Fibroblast of pulmonary artery (primary cell): Measurements from ENCODE around the gene MSL3B.

Source experiments
- DNase-seq: peaks from one replicate; pipeline ENCODE4 v3.0.0-alpha.2; 2010; ENCODE audit warnings: low read depth
- H3K4me3 ChIP-seq: replicated peaks from 2 replicates; pipeline ENCODE4 v1.5.1; 2011; ENCODE audit warnings: low read depth, mild to moderate bottlenecking, control low read depth, low read length, moderate library complexity
- TF ChIP-seq, protein P1 (sequence below): IDR thresholded peaks from 2 replicates; pipeline ENCODE4 v1.5.1; 2011; ENCODE audit warnings: mild to moderate bottlenecking, control low read depth, low read length, inconsistent platforms; ENCODE audit errors: missing control alignments

Gene MSL3B

DNA sequence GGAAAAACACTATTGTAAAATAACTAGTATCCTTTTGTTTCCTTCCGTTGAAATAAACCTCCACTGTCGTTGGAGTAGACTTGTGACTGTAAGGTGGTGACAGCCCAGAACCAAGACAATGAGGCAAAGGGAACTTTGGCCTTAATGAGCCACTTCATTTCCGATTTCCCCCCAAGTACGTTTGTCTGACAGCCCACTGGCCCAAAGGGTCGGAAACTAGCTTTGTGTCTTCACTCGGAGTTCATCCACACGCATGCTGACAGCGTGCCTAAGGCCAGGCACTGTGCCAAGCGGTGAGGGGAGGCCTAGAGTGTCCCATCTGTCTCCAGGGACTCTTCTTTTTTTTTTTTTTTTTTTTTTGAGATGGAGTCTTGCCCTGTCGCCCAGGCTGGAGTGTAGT lies 34.8 kb downstream of the MSL3B start:
- TF ChIP-seq, protein P1, sequence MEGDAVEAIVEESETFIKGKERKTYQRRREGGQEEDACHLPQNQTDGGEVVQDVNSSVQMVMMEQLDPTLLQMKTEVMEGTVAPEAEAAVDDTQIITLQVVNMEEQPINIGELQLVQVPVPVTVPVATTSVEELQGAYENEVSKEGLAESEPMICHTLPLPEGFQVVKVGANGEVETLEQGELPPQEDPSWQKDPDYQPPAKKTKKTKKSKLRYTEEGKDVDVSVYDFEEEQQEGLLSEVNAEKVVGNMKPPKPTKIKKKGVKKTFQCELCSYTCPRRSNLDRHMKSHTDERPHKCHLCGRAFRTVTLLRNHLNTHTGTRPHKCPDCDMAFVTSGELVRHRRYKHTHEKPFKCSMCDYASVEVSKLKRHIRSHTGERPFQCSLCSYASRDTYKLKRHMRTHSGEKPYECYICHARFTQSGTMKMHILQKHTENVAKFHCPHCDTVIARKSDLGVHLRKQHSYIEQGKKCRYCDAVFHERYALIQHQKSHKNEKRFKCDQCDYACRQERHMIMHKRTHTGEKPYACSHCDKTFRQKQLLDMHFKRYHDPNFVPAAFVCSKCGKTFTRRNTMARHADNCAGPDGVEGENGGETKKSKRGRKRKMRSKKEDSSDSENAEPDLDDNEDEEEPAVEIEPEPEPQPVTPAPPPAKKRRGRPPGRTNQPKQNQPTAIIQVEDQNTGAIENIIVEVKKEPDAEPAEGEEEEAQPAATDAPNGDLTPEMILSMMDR = no peak
- peak; percentile 33 for DNase-seq

GRCh38 chr2:233832869-233833311 lies 35.3 kb downstream of the MSL3B start:
- peak; percentile 78 for DNase-seq
- H3K4me3 ChIP-seq = no peak overlapping the region
- TF ChIP-seq, protein P1 = peak; percentile 55

More for the DNA sequence above, 34.8 kb downstream of the MSL3B start:
- no peak overlapping the region for H3K4me3 ChIP-seq

DNA sequence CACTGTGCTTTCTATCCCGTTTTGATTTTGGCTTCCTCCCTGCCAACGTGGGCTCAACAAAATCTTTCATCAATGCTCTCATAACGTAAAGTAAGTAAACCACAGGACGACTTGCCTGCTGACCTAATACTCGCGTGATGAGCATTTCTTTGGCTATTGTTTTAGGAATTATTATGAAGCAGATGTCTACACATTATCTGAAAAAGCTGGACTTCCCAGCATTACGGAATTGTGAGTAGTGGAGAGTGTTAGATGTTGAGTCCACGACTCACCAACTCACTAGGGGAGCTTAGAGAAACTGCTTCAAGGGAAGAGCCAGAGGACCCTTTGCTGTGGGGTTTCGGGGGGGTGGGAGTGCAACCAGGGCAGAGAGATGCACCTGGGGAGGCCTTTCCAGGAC lies 35.8 kb downstream of the MSL3B start:
- DNase-seq = peak; percentile 65
- TF ChIP-seq, protein P1 = no peak
- H3K4me3 ChIP-seq = no peak overlapping the region

GRCh38 chr2:233831861-233832260 lies 36.3 kb downstream of the MSL3B start:
- H3K4me3 ChIP-seq = no peak overlapping the region
- TF ChIP-seq, protein P1 = no peak
- no peak for DNase-seq

DNA sequence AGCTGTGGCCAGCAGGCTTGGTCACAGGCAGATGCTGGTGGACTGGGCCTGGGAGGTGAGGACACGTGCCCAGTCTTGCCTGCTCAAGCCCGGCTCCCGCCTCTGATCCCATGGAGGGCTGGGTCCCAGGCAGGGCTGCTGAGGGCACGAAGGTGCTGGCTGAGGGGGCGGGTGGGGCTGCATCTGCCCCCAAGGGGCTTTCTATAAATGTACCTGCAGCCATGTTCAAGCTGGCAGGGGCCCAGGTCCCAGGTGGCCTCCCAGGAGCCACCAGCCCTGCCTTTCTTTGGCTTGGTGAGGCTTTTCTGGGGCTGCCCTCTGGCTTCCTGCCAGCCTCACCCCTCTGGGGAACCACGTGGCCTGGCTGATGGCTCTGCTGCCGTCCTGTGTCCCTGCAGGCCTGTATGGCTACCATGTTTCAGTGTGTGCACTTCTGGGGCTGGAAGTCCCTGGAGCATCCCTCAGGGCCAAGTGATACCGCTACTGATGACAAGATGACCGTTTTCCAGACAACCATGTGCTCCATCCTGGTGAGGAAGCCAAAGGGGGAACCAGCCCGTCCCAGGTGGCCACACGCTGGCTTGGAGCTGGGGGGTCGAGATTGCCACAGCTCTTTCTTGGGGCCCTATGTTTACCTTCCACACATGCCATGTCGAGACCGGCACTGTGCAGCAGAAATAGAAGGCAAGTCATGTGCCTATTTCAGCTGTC lies 37.0 kb downstream of the MSL3B start:
- TF ChIP-seq, protein P1 = no peak
- H3K4me3 ChIP-seq = no peak overlapping the region
- DNase-seq = no peak

DNA sequence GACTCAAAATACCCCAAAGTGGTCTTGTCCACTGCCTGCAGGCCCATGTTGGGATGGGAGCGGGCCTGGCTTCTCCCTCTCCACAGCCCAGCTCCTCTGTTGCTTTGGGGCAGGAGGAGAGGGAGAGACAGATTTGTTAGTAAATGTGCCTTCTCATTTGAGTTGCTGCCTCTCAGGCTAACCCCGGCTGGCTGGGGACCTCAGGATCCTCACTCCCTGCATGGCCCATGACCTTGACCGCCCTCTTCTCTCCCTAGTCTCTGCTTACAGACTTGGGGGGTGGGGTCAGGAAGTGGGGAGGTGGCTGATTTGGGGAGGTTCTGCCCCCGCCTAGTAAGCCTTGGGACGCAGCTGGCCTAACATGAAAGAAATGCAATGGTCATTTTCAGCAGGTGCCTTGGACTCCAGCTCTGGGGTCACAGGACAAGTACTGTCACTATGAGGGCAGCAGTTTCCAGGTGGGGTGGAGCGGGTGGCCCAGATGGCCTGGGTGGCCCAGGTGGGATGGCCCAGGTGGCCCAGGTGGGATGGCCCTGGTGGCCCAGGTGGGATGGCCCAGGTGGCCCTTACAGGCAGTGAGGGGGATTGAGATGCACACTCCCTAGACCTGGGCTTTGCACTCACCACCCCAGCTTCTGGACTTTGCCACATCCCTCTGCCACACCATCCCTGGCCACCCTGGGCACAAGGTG lies 37.9 kb downstream of the MSL3B start:
- TF ChIP-seq, protein P1 = no peak
- H3K4me3 ChIP-seq = no peak overlapping the region
- DNase-seq = no peak
